ENCODE results near the gene MAP2K7. TPM values are rescaled to one million over a fixed set of nuclear protein-coding genes. Genes with fewer than 3 reads are reported as not detected.

The MAP2K7 gene
- total RNA-seq, 1 donor from 2014 or later = 55.6 TPM

- Mint-ChIP-seq H3K36me3 (no peaks in the 10 kb centered on the region), H3K4me1 (peaks cover 37% of the 10 kb centered on the region), H3K9me3 (no peaks in the 10 kb centered on the region), H3K27me3 (ENCODE audit: low read depth) (no peaks in the 10 kb centered on the region), H3K27ac (peak within 1 kb of the TSS; percentile 94), H3K4me3 (peak within 1 kb of the TSS; percentile 85)
- peak; percentile 79 to 89 for DNase-seq (ENCODE audit: low spot score in 2 of 2, unreplicated experiment in 2 of 2)
- no peak for TF ChIP-seq CTCF (IDR thresholded peaks at IDR 0.05; ENCODE audit: unreplicated experiment)
Observed at GRCh38 chr19:7926021-7926726, 22.5 kb downstream of the MAP2K7 start, which contains the start of gene CTXN1. TSS of gene CTXN1 (minus strand) at chr19:7926135. CDS start at chr19:7925538, 597 bp downstream.

- no peaks in the 10 kb centered on the region for H3K27me3 Mint-ChIP-seq (ENCODE audit: low read depth)
- peak overlapping the region; percentile 91 for H3K27ac Mint-ChIP-seq
- peak overlapping the region; percentile 70 for H3K4me3 Mint-ChIP-seq
- H3K4me1 Mint-ChIP-seq = peaks cover 34% of the 10 kb centered on the region
- DNase-seq (ENCODE audit: low spot score in 2 of 2, unreplicated experiment in 2 of 2) = no peak
- H3K36me3 Mint-ChIP-seq = no peaks in the 10 kb centered on the region
- no peaks in the 10 kb centered on the region for H3K9me3 Mint-ChIP-seq
- no peak for TF ChIP-seq CTCF (IDR thresholded peaks at IDR 0.05; ENCODE audit: unreplicated experiment)
Observed at GRCh38 chr19:7926727-7927604, 23.3 kb downstream of the MAP2K7 start.

GRCh38 chr19:7927605-7928333 is 24.1 kb downstream of the MAP2K7 start:
- peaks cover 34% of the 10 kb centered on the region for H3K4me1 Mint-ChIP-seq
- TF ChIP-seq CTCF (IDR thresholded peaks at IDR 0.05; ENCODE audit: unreplicated experiment) = no peak
- peak overlapping the region; percentile 100 for H3K27ac Mint-ChIP-seq
- no peaks in the 10 kb centered on the region for H3K27me3 Mint-ChIP-seq (ENCODE audit: low read depth)
- no peaks in the 10 kb centered on the region for H3K36me3 Mint-ChIP-seq
- DNase-seq (ENCODE audit: low spot score in 2 of 2, unreplicated experiment in 2 of 2) = no peak
- no peaks in the 10 kb centered on the region for H3K9me3 Mint-ChIP-seq
- peak overlapping the region; percentile 62 for H3K4me3 Mint-ChIP-seq

GRCh38 chr19:7928334-7928706 is 24.6 kb downstream of the MAP2K7 start:
- Mint-ChIP-seq H3K4me1 (peaks cover 31% of the 10 kb centered on the region), H3K27ac (peak overlapping the region; percentile 100), H3K9me3 (no peaks in the 10 kb centered on the region), H3K27me3 (ENCODE audit: low read depth) (no peaks in the 10 kb centered on the region), H3K4me3 (peak overlapping the region; percentile 62), H3K36me3 (no peaks in the 10 kb centered on the region)
- no peak for TF ChIP-seq CTCF (IDR thresholded peaks at IDR 0.05; ENCODE audit: unreplicated experiment)
- no peak for DNase-seq (ENCODE audit: low spot score in 2 of 2, unreplicated experiment in 2 of 2)

Measured in mesothelial cell of epicardium (in vitro differentiated cells).